HFFc6 (cell line): ENCODE results near the gene MPZL3. TPM values are rescaled to one million over a fixed set of nuclear protein-coding genes. Genes with fewer than 3 reads are reported as not detected.

Experiments used
- DNase-seq: peaks from one replicate; pipeline ENCODE4 v3.0.0-alpha.2; 2018
- H3K27ac Mint-ChIP-seq: 2 replicates; pipeline ENCODE4 v1.8.0; 2020; ENCODE audit warnings: mild to moderate bottlenecking, mixed read lengths
- H3K27me3 Mint-ChIP-seq: 2 replicates; pipeline ENCODE4 v1.8.0; 2021; ENCODE audit warnings: mild to moderate bottlenecking, moderate library complexity, mixed read lengths; ENCODE audit not compliant: insufficient read depth
- H3K36me3 Mint-ChIP-seq: 2 replicates; pipeline ENCODE4 v1.8.0; 2021; ENCODE audit warnings: low read depth, mixed read lengths
- H3K4me1 Mint-ChIP-seq: 2 replicates; pipeline ENCODE4 v1.8.0; 2020; ENCODE audit warnings: low read depth, mixed read lengths
- H3K4me3 Mint-ChIP-seq: 2 replicates; pipeline ENCODE4 v1.8.0; 2020; ENCODE audit warnings: mild to moderate bottlenecking, moderate library complexity, mixed read lengths
- H3K9me3 Mint-ChIP-seq: 2 replicates; pipeline ENCODE4 v1.8.0; 2020; ENCODE audit warnings: mild to moderate bottlenecking, mixed read lengths
- CTCF ChIP-seq: fragments of 200-600 bp; sonication (generic); IDR thresholded peaks from 2 replicates; pipeline ENCODE4 v1.5.0; 2021; ENCODE audit warnings: antibody characterized with exemption, mild to moderate bottlenecking
- total RNA-seq, 6 experiments: library from RNA; stranded (reverse); fragmentation: NEBNext Ultra II Directional; extraction: Animal tissue kit (Norgen Biotek cat#: 25700); gene quantifications; 2 replicates in 1 of 6; 3 replicates in 5 of 6; pipeline ENCODE4 v1.2.3, GENCODE V29; 2021

MPZL3 gene
- total RNA-seq, 6 experiments from 2014 or later, result 0.21 to 0.33 TPM; not detected in 4

- no peak for DNase-seq
- Mint-ChIP-seq H3K4me3 (no peak overlapping the region), H3K27ac (no peak overlapping the region), H3K27me3 (peaks cover 34% of the 10 kb centered on the region), H3K36me3 (no peaks in the 10 kb centered on the region), H3K4me1 (no peaks in the 10 kb centered on the region), H3K9me3 (no peaks in the 10 kb centered on the region)
- TF ChIP-seq CTCF, result no peak
Measured at GRCh38 chr11:118221419-118221818, 30.7 kb downstream of the MPZL3 start.

- TF ChIP-seq CTCF, result no peak
- Mint-ChIP-seq H3K4me3 (no peak overlapping the region), H3K27ac (no peak overlapping the region), H3K27me3 (peaks cover 31% of the 10 kb centered on the region), H3K4me1 (no peaks in the 10 kb centered on the region), H3K36me3 (no peaks in the 10 kb centered on the region), H3K9me3 (no peaks in the 10 kb centered on the region)
- DNase-seq, result no peak
Measured at GRCh38 chr11:118219732-118220131, 32.4 kb downstream of the MPZL3 start.

- no peak overlapping the region for H3K4me3 Mint-ChIP-seq
- no peak for TF ChIP-seq CTCF
- no peaks in the 10 kb centered on the region for H3K9me3 Mint-ChIP-seq
- no peak overlapping the region for H3K27ac Mint-ChIP-seq
- DNase-seq, result no peak
- no peaks in the 10 kb centered on the region for H3K36me3 Mint-ChIP-seq
- H3K27me3 Mint-ChIP-seq, result peaks cover 31% of the 10 kb centered on the region
- no peaks in the 10 kb centered on the region for H3K4me1 Mint-ChIP-seq
Measured at GRCh38 chr11:118219244-118219643, 32.9 kb downstream of the MPZL3 start.

GRCh38 chr11:118217575-118217974 lies 34.6 kb downstream of the MPZL3 start:
- Mint-ChIP-seq H3K4me3 (no peak overlapping the region), H3K9me3 (no peaks in the 10 kb centered on the region), H3K27ac (no peak overlapping the region), H3K4me1 (no peaks in the 10 kb centered on the region), H3K27me3 (peaks cover 39% of the 10 kb centered on the region), H3K36me3 (no peaks in the 10 kb centered on the region)
- DNase-seq, result no peak
- no peak for TF ChIP-seq CTCF

- Mint-ChIP-seq H3K27me3 (peaks cover 37% of the 10 kb centered on the region), H3K9me3 (no peaks in the 10 kb centered on the region), H3K36me3 (no peaks in the 10 kb centered on the region), H3K4me3 (no peak overlapping the region), H3K4me1 (no peaks in the 10 kb centered on the region), H3K27ac (no peak overlapping the region)
- no peak for TF ChIP-seq CTCF
- DNase-seq, result no peak
Measured at GRCh38 chr11:118216621-118217481, 35.3 kb downstream of the MPZL3 start.
